ENCODE data around the gene PROM2.

DNA sequence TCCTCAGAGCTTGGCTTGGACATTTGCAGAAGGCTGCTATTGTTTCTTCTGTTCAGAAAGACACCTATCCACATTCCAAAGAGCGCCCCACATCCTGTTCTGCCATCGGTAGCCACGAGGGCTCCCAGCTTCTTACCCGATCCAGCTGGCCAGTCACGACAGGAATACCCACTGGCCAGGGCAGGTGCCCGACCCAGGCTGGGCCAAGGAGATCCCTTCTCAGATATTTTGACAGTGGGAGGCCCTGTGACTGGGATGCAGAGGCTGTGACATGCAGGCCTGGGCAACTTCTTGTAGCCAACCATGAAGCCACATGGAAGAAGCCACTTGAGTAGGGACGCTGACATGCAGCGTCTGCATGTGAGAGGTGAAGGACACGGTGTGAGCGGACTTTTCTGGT, 57.4 kb downstream of the PROM2 start:
- TF ChIP-seq JUN (IDR thresholded peaks at IDR 0.05; ENCODE audit: borderline replicate concordance, insufficient read depth, insufficient read length, low read depth), result no peak
- TF ChIP-seq EZH2 (IDR thresholded peaks at IDR 0.05; ENCODE audit: borderline replicate concordance, low read depth, low read length, severe bottlenecking), result no peak
- no peak for TF ChIP-seq GATA2 (IDR thresholded peaks at IDR 0.05; ENCODE audit: insufficient read depth, insufficient read length, low read depth, low read length)
- TF ChIP-seq, protein P1, sequence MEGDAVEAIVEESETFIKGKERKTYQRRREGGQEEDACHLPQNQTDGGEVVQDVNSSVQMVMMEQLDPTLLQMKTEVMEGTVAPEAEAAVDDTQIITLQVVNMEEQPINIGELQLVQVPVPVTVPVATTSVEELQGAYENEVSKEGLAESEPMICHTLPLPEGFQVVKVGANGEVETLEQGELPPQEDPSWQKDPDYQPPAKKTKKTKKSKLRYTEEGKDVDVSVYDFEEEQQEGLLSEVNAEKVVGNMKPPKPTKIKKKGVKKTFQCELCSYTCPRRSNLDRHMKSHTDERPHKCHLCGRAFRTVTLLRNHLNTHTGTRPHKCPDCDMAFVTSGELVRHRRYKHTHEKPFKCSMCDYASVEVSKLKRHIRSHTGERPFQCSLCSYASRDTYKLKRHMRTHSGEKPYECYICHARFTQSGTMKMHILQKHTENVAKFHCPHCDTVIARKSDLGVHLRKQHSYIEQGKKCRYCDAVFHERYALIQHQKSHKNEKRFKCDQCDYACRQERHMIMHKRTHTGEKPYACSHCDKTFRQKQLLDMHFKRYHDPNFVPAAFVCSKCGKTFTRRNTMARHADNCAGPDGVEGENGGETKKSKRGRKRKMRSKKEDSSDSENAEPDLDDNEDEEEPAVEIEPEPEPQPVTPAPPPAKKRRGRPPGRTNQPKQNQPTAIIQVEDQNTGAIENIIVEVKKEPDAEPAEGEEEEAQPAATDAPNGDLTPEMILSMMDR (IDR thresholded peaks at IDR 0.05; ENCODE audit: extremely low read depth in 1 of 2, insufficient read depth in 1 of 2, low read depth in 1 of 2, low read length in 2 of 2), result no peak
- TF ChIP-seq POLR2AphosphoS5 (IDR thresholded peaks at IDR 0.05; ENCODE audit: insufficient read depth, low read depth, low read length), result no peak
- TF ChIP-seq, protein P2, sequence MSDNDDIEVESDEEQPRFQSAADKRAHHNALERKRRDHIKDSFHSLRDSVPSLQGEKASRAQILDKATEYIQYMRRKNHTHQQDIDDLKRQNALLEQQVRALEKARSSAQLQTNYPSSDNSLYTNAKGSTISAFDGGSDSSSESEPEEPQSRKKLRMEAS (IDR thresholded peaks at IDR 0.05; ENCODE audit: insufficient read depth, insufficient read length), result no peak
- TF ChIP-seq POLR2A (IDR thresholded peaks at IDR 0.05; ENCODE audit: low read depth, low read length), result no peak
- no peak for TF ChIP-seq MYC (IDR thresholded peaks at IDR 0.05; ENCODE audit: low read depth, low read length)
- TF ChIP-seq FOS (IDR thresholded peaks at IDR 0.05; ENCODE audit: borderline replicate concordance, insufficient read depth, low read length), result no peak
